Uterus (tissue), 4 donors: ENCODE data around the gene H1-8. TPM values are rescaled to one million over a fixed set of nuclear protein-coding genes. Genes with fewer than 3 reads are reported as not detected.
"Not testable (repeated sequence)": the region's sequence is repeated elsewhere in the genome, so short reads cannot be mapped to it uniquely, and the experiment has no call there.

Experiments used
- DNase-seq, 2 donors: peaks; one replicate each; pipeline ENCODE4 v3.0.0-alpha.2; 2019 to 2020
- H3K27ac ChIP-seq, 2 donors: fragments of 200-600 bp; sonication (generic); 1 replicate in 1 of 2; 2 replicates in 1 of 2; pipeline ENCODE4 v1.5.1; 2016 to 2018
- H3K27me3 ChIP-seq, 2 donors: fragments of 200-600 bp; sonication (generic); one replicate each; pipeline ENCODE4 v1.5.1; 2018 to 2019; ENCODE audit warnings: control low read depth in 1 of 2
- H3K36me3 ChIP-seq, 2 donors: fragments of 200-600 bp; sonication (generic); one replicate each; pipeline ENCODE4 v1.5.1; 2019; ENCODE audit warnings: control low read depth in 1 of 2
- H3K4me1 ChIP-seq, 2 donors: fragments of 200-600 bp; sonication (generic); one replicate each; pipeline ENCODE4 v1.5.1; 2018 to 2019; ENCODE audit warnings: control low read depth in 1 of 2
- H3K4me3 ChIP-seq, 2 donors: fragments of 200-600 bp; sonication (generic); 1 replicate in 1 of 2; 2 replicates in 1 of 2; pipeline ENCODE4 v1.5.1; 2018 to 2019; ENCODE audit warnings: mild to moderate bottlenecking in 1 of 2
- H3K9me3 ChIP-seq, 2 donors: fragments of 200-600 bp; sonication (generic); one replicate each; pipeline ENCODE4 v1.5.1; 2019; ENCODE audit warnings: control low read depth in 1 of 2
- POLR2A ChIP-seq, 2 donors: fragments of 450-650 bp; IDR thresholded peaks; one replicate each; pipeline ENCODE4 v1.6.1; 2016; ENCODE audit warnings: antibody characterized with exemption in 2 of 2, mild to moderate bottlenecking in 1 of 2, moderate library complexity in 1 of 2
- intact Hi-C: fragments of 100-400 bp; cut with DNase I; formaldehyde crosslinking; loops from one replicate; pipeline ENCODE4 v1.15.1; 2023; ENCODE audit warnings: low total_unique reads
- total RNA-seq, 4 donors: library from RNA; depleted of rRNA in 3 of 4; stranded (reverse); fragments of >200 nt in 3 of 4; gene quantifications; one replicate each; pipeline versions ENCODE4 v1.1.0 to v1.2.4, GENCODE V29; 2014 to 2023
- TF ChIP-seq, protein P1 (sequence below), 4 experiments: fragments of 200-600 bp in 2 of 4; fragments of 450-650 bp in 2 of 4; sonication (generic) in 2 of 4; IDR thresholded peaks; one replicate each; pipeline ENCODE4 v1.5.1; 2016 to 2019; ENCODE audit warnings: antibody characterized with exemption in 4 of 4, mild to moderate bottlenecking in 2 of 4, moderate library complexity in 1 of 4
- donor health status: DM: yes; HTN: yes; CAD: no.

The H1-8 gene
- total RNA-seq, 4 donors from 2014 or later = not detected

GRCh38 chr3:129543999-129544398, 1.0 kb downstream of the H1-8 start:
- TF ChIP-seq, protein P1, sequence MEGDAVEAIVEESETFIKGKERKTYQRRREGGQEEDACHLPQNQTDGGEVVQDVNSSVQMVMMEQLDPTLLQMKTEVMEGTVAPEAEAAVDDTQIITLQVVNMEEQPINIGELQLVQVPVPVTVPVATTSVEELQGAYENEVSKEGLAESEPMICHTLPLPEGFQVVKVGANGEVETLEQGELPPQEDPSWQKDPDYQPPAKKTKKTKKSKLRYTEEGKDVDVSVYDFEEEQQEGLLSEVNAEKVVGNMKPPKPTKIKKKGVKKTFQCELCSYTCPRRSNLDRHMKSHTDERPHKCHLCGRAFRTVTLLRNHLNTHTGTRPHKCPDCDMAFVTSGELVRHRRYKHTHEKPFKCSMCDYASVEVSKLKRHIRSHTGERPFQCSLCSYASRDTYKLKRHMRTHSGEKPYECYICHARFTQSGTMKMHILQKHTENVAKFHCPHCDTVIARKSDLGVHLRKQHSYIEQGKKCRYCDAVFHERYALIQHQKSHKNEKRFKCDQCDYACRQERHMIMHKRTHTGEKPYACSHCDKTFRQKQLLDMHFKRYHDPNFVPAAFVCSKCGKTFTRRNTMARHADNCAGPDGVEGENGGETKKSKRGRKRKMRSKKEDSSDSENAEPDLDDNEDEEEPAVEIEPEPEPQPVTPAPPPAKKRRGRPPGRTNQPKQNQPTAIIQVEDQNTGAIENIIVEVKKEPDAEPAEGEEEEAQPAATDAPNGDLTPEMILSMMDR (IDR thresholded peaks at IDR 0.05) = no peak
- no peak for TF ChIP-seq POLR2A (IDR thresholded peaks at IDR 0.05)
- Histone ChIP-seq H3K9me3 (no peaks in the 10 kb centered on the region), H3K4me3 (no peak overlapping the region), H3K4me1 (no peaks in the 10 kb centered on the region), H3K27me3 (no peaks in the 10 kb centered on the region), H3K36me3 (no peaks in the 10 kb centered on the region), H3K27ac (no peak overlapping the region)
- no peak for DNase-seq
- intact Hi-C loops = no loop called here

DNA sequence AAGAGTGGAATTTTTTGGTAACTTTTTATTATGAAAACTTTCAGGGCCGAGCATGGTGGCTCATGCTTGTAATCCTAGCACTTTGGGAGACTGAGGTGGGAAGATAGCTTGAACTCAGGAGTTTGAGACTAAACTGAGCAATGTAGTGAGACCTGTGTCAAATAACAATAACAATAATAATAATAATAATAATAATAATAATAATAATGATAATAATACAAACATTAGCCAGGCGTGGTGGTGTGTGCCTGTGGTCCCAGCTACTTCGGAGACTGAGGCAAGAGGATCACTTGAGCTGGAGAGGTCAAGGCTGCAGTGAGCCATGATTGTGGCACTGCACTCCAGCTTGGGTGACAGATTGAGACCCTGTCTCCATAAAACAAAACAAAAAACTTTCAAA, 3.0 kb downstream of the H1-8 start:
- H3K36me3 ChIP-seq, intact Hi-C loops, H3K27me3 ChIP-seq, H3K4me1 ChIP-seq, DNase-seq, H3K4me3 ChIP-seq, H3K9me3 ChIP-seq, H3K27ac ChIP-seq: not testable (repeated sequence)

GRCh38 chr3:129547241-129547640, 4.3 kb downstream of the H1-8 start:
- no peak overlapping the region for H3K27ac ChIP-seq
- no peaks in the 10 kb centered on the region for H3K4me1 ChIP-seq
- no peak overlapping the region for H3K4me3 ChIP-seq
- intact Hi-C loops = no loop called here
- H3K9me3 ChIP-seq = no peaks in the 10 kb centered on the region
- H3K27me3 ChIP-seq = no peaks in the 10 kb centered on the region
- DNase-seq = no peak
- H3K36me3 ChIP-seq = no peaks in the 10 kb centered on the region
- TF ChIP-seq, protein P1 (IDR thresholded peaks at IDR 0.05) = no peak
- no peak for TF ChIP-seq POLR2A (IDR thresholded peaks at IDR 0.05)

DNA sequence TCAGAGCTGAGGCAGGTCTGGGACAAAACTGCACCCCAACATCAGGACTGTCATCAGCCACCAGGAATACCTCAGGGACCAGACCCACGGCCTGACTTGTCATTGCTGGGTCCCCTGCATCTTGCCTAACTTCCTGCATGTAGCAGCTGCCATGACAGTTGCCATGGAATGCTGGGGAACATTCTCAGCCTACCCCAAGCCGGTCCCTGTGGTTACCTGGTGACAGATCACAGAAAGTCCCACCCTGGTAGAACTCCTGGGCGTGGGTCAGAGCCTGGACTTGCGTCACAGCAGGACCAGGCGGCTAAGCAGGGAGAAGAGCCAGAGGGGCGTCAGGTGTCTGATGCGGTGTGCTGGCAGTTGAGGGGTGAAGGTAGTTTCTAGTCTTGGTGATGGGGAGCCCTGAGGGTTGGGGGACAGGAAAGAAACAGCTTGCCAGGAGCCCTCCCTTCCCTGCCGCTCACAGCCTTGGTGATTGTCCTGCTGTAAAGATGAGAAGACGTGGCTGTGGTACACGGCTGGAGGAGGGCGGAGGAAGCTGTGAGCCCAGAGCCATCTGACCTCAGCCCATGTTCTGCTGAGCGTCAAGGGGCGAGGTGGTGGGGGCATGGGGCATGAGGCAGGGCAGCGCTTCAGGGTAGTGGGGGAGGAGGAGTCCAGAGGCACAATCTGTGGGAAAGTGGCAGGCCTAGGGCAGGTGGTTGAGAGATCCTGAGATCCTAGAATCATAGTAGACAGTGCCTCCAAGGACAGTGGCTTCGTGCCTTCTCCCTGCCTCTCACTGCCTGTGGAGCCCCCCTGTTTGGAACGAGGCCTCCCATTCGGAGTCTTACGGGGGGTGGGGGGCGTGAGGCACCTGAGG, 5.4 kb downstream of the H1-8 start:
- no peaks in the 10 kb centered on the region for H3K27me3 ChIP-seq
- no peak overlapping the region for H3K27ac ChIP-seq
- no peaks in the 10 kb centered on the region for H3K9me3 ChIP-seq
- DNase-seq = no peak
- no peak for TF ChIP-seq POLR2A (IDR thresholded peaks at IDR 0.05)
- TF ChIP-seq, protein P1 (IDR thresholded peaks at IDR 0.05) = no peak
- intact Hi-C loops = no loop called here
- H3K4me1 ChIP-seq = no peaks in the 10 kb centered on the region
- no peaks in the 10 kb centered on the region for H3K36me3 ChIP-seq
- H3K4me3 ChIP-seq = no peak overlapping the region

DNA sequence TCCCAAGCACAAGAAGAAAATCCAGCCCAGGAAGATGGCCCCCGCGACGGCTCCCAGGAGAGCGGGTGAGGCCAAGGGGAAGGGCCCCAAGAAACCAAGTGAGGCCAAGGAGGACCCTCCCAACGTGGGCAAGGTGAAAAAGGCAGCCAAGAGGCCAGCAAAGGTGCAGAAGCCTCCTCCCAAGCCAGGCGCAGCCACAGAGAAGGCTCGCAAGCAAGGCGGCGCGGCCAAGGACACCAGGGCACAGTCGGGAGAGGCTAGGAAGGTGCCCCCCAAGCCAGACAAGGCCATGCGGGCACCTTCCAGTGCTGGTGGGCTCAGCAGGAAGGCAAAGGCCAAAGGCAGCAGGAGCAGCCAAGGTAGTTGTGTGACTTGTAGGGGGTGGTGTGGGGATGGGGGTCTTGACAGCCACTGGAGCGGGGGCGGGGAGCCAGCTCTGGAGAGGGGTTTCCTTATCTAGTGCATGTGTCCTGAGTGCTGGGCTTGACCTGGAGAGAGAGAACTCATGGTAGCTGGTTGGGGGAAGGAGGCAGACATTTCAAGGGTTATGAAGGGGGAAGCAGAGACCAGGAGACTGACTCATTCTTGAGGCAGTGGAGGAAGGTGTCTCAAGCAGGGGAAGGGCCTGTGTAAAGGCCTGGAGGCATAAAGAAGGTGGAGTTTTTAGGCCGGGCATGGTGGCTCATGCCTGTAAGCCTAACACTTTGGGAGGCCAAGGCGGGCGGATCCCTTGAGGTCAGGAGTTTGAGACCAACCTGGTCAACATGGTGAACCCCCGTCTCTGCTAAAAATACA, 6.2 kb downstream of the H1-8 start:
- no peak for DNase-seq
- H3K4me3 ChIP-seq = no peak overlapping the region
- no peak overlapping the region for H3K27ac ChIP-seq
- no peaks in the 10 kb centered on the region for H3K27me3 ChIP-seq
- intact Hi-C loops = no loop called here
- H3K4me1 ChIP-seq = no peaks in the 10 kb centered on the region
- TF ChIP-seq POLR2A (IDR thresholded peaks at IDR 0.05) = no peak
- TF ChIP-seq, protein P1 (IDR thresholded peaks at IDR 0.05) = no peak
- H3K36me3 ChIP-seq = no peaks in the 10 kb centered on the region
- no peaks in the 10 kb centered on the region for H3K9me3 ChIP-seq
